ENCODE data around the gene AKR1A1.
A peak's percentile ranks its signal among the peaks of the same experiment; 100 is the strongest.

Gene AKR1A1

DNA sequence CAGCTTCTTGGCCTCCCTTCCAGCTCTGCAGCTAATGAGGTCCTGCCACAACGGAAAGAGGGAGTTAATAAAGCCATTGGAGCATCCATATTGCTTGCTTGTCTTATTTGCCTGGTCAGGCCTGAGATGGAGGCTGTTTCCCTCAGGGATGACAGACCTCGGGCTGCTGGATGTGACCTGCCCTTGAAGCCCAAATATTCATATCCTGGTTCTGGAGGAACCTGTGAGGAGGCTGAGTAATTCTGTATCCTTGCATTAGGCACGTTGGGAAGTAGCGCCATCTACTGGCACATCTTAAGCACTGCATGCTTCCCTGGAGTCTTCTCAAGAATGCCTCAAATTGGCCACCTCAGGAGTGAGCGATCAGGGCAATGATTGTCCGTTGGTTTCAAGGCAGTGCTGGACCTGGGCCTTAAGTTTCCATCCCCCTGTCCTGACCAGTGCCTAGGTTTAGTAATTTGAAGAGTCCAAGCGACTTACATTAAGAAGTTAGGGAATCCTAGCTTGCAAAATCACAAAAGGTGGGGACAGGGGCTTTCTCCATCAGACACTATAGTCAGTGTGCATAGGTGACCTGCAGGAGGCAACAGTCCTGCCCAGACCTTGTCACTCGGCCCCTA lies 19.4 kb downstream of the AKR1A1 start:
- Histone ChIP-seq H3K36me3 (ENCODE audit: insufficient read depth) (peaks cover 4% of the 10 kb centered on the region; the same call in 1 of the 2 replicates), H3K27ac (no peak overlapping the region), H4K20me1 (ENCODE audit: insufficient read depth) (no peaks in the 10 kb centered on the region), H3K4me3 (IDR thresholded peaks at IDR 0.05; ENCODE audit: insufficient read depth, low read depth, low read length) (no peak overlapping the region), H3K27me3 (ENCODE audit: insufficient read depth, low read depth) (no peaks in the 10 kb centered on the region), H3K79me2 (ENCODE audit: insufficient read depth, low read depth) (no peaks in the 10 kb centered on the region), H3K4me1 (ENCODE audit: low read depth, poor library complexity, severe bottlenecking) (no peaks in the 10 kb centered on the region), H2AFZ (ENCODE audit: low read depth) (no peak overlapping the region), H3K4me2 (no peak overlapping the region), H3K9ac (no peak overlapping the region)
- TF ChIP-seq, protein P1, sequence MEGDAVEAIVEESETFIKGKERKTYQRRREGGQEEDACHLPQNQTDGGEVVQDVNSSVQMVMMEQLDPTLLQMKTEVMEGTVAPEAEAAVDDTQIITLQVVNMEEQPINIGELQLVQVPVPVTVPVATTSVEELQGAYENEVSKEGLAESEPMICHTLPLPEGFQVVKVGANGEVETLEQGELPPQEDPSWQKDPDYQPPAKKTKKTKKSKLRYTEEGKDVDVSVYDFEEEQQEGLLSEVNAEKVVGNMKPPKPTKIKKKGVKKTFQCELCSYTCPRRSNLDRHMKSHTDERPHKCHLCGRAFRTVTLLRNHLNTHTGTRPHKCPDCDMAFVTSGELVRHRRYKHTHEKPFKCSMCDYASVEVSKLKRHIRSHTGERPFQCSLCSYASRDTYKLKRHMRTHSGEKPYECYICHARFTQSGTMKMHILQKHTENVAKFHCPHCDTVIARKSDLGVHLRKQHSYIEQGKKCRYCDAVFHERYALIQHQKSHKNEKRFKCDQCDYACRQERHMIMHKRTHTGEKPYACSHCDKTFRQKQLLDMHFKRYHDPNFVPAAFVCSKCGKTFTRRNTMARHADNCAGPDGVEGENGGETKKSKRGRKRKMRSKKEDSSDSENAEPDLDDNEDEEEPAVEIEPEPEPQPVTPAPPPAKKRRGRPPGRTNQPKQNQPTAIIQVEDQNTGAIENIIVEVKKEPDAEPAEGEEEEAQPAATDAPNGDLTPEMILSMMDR (conservative IDR thresholded peaks at IDR 0.05; ENCODE audit: low read depth, low read length), result peak; percentile 96

DNA sequence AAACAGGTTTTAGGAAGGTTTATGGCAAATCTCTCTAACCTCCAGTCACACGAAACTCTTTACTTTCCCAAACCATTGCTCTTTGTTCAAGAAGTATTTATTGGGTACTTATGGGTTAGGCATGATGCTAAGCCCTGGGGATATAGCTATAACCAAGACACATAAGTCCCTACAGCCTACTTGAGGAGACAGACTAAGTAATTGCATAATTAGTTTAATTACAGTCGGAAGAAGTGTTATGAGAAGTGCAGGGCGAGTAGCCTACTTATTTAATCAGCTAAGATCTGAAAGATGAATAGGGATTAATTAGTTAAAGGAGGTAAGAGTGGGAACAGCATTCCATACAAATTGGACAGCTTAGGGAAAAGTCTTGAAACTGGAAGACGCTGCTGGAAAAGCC lies 20.0 kb downstream of the AKR1A1 start:
- H3K27ac ChIP-seq, result no peak overlapping the region
- H2AFZ ChIP-seq (ENCODE audit: low read depth), result no peak overlapping the region
- H3K4me3 ChIP-seq (IDR thresholded peaks at IDR 0.05; ENCODE audit: insufficient read depth, low read depth, low read length), result no peak overlapping the region
- H3K4me1 ChIP-seq (ENCODE audit: low read depth, poor library complexity, severe bottlenecking), result no peaks in the 10 kb centered on the region
- H4K20me1 ChIP-seq (ENCODE audit: insufficient read depth), result no peaks in the 10 kb centered on the region
- H3K4me2 ChIP-seq, result no peak overlapping the region
- H3K9ac ChIP-seq, result no peak overlapping the region
- TF ChIP-seq, protein P1 (conservative IDR thresholded peaks at IDR 0.05; ENCODE audit: low read depth, low read length), result no peak
- no peaks in the 10 kb centered on the region for H3K27me3 ChIP-seq (ENCODE audit: insufficient read depth, low read depth)
- H3K36me3 ChIP-seq (ENCODE audit: insufficient read depth), result peaks cover 4% of the 10 kb centered on the region; the same call in 1 of the 2 replicates
- no peaks in the 10 kb centered on the region for H3K79me2 ChIP-seq (ENCODE audit: insufficient read depth, low read depth)

DNA sequence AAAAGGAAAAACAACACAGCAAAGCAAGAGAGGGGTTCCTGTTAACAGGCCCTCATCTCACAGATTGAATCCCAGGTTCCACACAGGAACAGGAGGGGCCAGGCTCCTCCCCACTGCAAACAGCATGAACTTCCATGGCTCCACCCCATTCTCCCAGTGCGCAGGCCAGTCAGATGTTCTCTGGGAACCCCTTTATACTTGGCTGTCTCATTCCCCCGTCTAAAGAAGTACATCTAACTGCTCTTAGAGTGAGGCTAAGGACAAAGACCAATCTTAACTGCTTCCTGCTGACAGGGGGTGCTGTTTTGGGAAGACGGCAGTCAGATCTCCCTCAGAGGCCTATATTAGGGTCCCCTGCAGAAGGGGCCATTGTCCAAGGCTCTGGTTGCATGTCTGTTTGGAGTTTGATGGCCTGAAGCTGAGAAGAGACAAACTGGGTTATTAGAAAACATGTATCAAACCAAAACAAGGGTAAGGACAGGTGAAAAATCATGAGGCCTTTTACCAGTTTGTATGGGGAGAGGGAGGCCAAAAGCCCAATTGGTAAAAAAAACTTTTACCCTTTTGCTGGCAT lies 22.7 kb downstream of the AKR1A1 start:
- Histone ChIP-seq H3K4me1 (ENCODE audit: low read depth, poor library complexity, severe bottlenecking) (no peaks in the 10 kb centered on the region), H3K27ac (no peak overlapping the region), H4K20me1 (ENCODE audit: insufficient read depth) (no peaks in the 10 kb centered on the region), H3K79me2 (ENCODE audit: insufficient read depth, low read depth) (no peaks in the 10 kb centered on the region), H3K36me3 (ENCODE audit: insufficient read depth) (no peaks in the 10 kb centered on the region), H3K9ac (no peak overlapping the region), H3K4me2 (no peak overlapping the region), H3K4me3 (IDR thresholded peaks at IDR 0.05; ENCODE audit: insufficient read depth, low read depth, low read length) (no peak overlapping the region), H3K27me3 (ENCODE audit: insufficient read depth, low read depth) (no peaks in the 10 kb centered on the region), H2AFZ (ENCODE audit: low read depth) (no peak overlapping the region)
- TF ChIP-seq, protein P1 (conservative IDR thresholded peaks at IDR 0.05; ENCODE audit: low read depth, low read length), result no peak

DNA sequence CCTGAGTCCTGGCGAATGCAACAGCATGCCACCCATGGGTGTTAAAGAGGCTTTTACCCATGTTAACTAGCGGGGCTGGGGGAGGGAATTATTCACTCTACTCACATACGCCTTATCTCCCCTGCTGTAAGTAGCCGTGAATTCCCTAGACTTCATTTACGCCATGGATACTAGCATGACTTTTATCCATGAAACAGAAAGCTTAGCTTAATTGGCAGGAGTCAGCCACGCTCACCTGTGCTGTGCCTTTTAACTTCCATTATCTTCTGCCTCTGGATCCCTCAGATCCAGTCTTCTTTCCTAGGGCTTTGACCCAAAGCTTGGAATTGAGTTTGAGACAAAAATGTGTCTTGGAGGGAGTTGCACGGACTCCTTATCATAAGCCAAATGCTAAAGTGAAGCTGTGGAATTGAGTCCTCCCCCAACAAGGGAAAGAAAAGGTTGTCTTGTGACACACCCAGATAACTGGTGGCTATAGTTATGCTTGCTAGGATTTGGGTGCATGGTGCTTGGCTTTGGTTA lies 23.5 kb downstream of the AKR1A1 start:
- no peak overlapping the region for H3K27ac ChIP-seq
- no peak overlapping the region for H3K9ac ChIP-seq
- no peaks in the 10 kb centered on the region for H3K36me3 ChIP-seq (ENCODE audit: insufficient read depth)
- no peak overlapping the region for H3K4me3 ChIP-seq (IDR thresholded peaks at IDR 0.05; ENCODE audit: insufficient read depth, low read depth, low read length)
- TF ChIP-seq, protein P1 (conservative IDR thresholded peaks at IDR 0.05; ENCODE audit: low read depth, low read length), result no peak
- no peaks in the 10 kb centered on the region for H3K79me2 ChIP-seq (ENCODE audit: insufficient read depth, low read depth)
- no peaks in the 10 kb centered on the region for H3K27me3 ChIP-seq (ENCODE audit: insufficient read depth, low read depth)
- no peaks in the 10 kb centered on the region for H3K4me1 ChIP-seq (ENCODE audit: low read depth, poor library complexity, severe bottlenecking)
- no peak overlapping the region for H3K4me2 ChIP-seq
- no peaks in the 10 kb centered on the region for H4K20me1 ChIP-seq (ENCODE audit: insufficient read depth)
- H2AFZ ChIP-seq (ENCODE audit: low read depth), result no peak overlapping the region
